Transverse colon (tissue), 4 donors: ENCODE data around the gene SERBP1.

Experiments
- EP300 ChIP-seq: sonication (generic); formaldehyde crosslinking; IDR thresholded peaks from one replicate; pipeline ENCODE4 v1.6.1; 2017; ENCODE audit warnings: antibody characterized with exemption, low read depth
- POLR2AphosphoS5 ChIP-seq, 3 donors: sonication (generic); formaldehyde crosslinking; IDR thresholded peaks; one replicate each; pipeline ENCODE4 v1.6.1; 2016; ENCODE audit warnings: antibody characterized with exemption in 3 of 3
- TF ChIP-seq, protein P1 (sequence below), 5 experiments: fragments of 200-600 bp in 3 of 5; fragments of 450-650 bp in 2 of 5; sonication (generic) in 3 of 5; IDR thresholded peaks; 1 replicate in 2 of 5; 2 replicates in 3 of 5; pipeline ENCODE4 v1.5.1; 2016 to 2017; ENCODE audit warnings: antibody characterized with exemption in 5 of 5, inconsistent platforms in 3 of 5, mild to moderate bottlenecking in 2 of 5, moderate library complexity in 1 of 5

DNA sequence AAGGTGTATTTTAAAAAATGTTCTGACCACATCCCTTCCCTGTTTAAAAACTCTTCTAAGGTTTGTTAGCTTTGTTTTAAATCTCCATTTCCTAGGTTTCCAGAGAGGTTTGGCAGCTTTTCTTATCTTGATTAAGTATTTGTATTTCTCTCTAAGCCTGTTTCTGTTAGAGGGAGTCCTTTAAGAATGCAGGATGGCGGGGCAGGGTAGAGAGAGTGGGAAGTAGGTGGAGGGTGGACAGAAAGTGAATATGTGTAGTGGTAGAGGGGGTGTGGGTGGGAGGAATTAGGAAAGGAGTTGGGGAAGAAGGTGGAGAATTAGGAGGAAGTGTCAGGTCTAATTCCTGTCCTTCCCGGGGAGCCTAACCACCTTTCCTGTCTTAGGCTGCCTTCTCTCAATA lies 21.2 kb upstream of the SERBP1 start:
- TF ChIP-seq, protein P1, sequence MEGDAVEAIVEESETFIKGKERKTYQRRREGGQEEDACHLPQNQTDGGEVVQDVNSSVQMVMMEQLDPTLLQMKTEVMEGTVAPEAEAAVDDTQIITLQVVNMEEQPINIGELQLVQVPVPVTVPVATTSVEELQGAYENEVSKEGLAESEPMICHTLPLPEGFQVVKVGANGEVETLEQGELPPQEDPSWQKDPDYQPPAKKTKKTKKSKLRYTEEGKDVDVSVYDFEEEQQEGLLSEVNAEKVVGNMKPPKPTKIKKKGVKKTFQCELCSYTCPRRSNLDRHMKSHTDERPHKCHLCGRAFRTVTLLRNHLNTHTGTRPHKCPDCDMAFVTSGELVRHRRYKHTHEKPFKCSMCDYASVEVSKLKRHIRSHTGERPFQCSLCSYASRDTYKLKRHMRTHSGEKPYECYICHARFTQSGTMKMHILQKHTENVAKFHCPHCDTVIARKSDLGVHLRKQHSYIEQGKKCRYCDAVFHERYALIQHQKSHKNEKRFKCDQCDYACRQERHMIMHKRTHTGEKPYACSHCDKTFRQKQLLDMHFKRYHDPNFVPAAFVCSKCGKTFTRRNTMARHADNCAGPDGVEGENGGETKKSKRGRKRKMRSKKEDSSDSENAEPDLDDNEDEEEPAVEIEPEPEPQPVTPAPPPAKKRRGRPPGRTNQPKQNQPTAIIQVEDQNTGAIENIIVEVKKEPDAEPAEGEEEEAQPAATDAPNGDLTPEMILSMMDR (IDR thresholded peaks at IDR 0.05), result no peak
- no peak for TF ChIP-seq POLR2AphosphoS5 (IDR thresholded peaks at IDR 0.05)
- no peak for TF ChIP-seq EP300
